GM13977 (cell line): ENCODE measurements around the gene SLC22A15.

ENCODE experiments used
- DNase-seq: peaks from one replicate; pipeline ENCODE4 v3.0.0; 2012; ENCODE audit warnings: low spot score
- in situ Hi-C: fragments of 300-500 bp; cut with MboI; formaldehyde crosslinking; loops from one replicate; pipeline ENCODE4 v1.12.0; 2022; ENCODE audit warnings: low sequenced_read_pairs, low pct_unique_long_range_greater_than_20kb, mixed read lengths, inconsistent platforms; ENCODE audit not compliant: unreplicated experiment
- TF ChIP-seq, protein P1 (sequence below): IDR thresholded peaks from 2 replicates; pipeline ENCODE4 v1.5.1; 2012; ENCODE audit warnings: mild to moderate bottlenecking, control low read depth; ENCODE audit not compliant: insufficient read depth; ENCODE audit errors: extremely low read depth, missing control alignments

Gene SLC22A15

DNA sequence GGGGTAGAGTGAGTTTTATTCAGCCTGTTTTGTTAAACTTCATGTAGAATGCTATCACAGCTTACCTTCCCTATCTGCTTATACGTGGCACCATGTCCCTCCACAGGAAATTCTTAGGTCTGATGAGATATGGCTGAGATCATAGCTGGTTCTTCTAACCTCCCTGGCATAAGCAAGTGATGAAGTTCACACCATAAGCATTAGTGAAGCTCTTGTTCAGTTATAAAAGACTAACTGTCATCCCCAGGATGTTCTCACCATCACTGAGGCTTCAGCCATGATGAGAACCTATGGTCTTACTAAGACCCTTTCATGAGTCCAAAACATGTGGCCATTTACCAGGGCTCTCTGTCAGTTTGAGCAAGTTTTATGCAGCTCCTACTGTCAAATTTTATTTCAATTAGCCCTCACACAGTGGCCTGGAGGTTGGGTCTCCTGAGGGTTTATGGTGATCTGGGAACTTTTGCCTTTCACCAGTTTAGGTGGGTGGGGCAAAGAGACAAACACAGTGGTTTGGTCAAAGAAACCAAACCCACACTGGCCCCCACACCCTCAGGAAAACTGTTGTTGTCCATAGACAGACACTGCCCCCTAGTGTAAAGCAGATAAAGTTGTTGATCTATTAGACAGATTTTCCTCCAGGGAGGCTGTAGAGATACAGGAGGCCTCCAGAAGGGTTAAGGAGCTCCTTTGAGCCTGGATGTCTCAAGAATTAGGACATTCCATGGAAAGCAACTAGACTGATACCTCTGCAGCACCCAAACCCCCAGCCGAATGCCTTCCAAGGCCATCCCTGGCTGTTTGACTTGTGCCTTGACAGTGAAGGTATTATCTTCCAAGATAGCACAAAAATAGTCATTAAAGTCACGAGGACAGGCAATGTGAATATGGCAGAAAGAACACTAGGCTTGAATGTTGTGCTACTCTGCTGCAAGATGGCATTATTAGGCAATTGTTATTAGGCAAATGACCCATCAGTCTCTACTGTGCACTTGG, 5.0 kb downstream of the SLC22A15 start:
- peak; percentile 67 for DNase-seq
- in situ Hi-C loops, result loop anchor here (10.0 kb wide), 1 partner anchor 176 kb away; no protein-coding TSS in a partner anchor
- TF ChIP-seq, protein P1, sequence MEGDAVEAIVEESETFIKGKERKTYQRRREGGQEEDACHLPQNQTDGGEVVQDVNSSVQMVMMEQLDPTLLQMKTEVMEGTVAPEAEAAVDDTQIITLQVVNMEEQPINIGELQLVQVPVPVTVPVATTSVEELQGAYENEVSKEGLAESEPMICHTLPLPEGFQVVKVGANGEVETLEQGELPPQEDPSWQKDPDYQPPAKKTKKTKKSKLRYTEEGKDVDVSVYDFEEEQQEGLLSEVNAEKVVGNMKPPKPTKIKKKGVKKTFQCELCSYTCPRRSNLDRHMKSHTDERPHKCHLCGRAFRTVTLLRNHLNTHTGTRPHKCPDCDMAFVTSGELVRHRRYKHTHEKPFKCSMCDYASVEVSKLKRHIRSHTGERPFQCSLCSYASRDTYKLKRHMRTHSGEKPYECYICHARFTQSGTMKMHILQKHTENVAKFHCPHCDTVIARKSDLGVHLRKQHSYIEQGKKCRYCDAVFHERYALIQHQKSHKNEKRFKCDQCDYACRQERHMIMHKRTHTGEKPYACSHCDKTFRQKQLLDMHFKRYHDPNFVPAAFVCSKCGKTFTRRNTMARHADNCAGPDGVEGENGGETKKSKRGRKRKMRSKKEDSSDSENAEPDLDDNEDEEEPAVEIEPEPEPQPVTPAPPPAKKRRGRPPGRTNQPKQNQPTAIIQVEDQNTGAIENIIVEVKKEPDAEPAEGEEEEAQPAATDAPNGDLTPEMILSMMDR, result peak; percentile 68

DNA sequence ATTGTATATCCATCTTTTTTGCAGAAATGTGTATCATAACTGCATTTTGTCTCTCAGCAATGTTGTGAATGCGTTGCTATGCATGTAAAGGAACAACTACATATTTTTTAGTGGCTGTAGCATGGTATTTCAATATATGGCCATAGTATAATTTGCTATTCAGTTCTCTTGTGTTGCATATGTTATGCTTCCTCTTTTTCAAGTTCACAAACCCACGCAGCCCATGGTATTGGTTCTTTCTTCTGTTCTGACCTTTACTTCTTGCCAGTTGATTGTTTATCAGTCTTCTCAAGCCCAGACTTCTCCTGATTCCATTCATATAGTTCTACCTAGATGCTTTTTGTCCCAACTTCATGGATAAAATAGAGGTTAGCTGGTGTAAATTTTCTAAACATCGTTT, 6.1 kb downstream of the SLC22A15 start:
- in situ Hi-C loops, result loop anchor here (10.0 kb wide), 1 partner anchor 178 kb away; no protein-coding TSS in a partner anchor
- TF ChIP-seq, protein P1, result no peak
- DNase-seq, result peak; percentile 42

DNA sequence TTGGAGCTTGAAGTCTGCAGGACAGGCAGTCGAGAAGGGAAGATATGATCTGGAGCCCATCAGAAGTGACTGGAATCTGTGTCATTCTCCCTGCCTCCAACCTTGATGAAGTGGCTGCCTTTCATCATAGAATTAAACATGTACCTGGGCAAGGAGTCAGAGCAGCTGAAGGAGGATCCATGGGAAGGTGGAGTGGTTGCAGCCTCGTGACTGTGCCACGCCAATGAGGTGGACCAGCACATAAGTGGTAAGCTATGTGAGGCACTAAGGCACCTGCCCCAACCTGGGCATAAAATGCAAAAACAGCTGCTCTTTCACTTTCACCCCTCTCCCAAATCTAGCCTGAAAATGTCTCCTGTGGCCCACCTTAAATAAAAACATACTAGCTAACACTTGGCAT, 7.3 kb downstream of the SLC22A15 start:
- in situ Hi-C loops, result loop anchor here (10.0 kb wide), 1 partner anchor 179 kb away; no protein-coding TSS in a partner anchor
- TF ChIP-seq, protein P1, result no peak
- no peak for DNase-seq

DNA sequence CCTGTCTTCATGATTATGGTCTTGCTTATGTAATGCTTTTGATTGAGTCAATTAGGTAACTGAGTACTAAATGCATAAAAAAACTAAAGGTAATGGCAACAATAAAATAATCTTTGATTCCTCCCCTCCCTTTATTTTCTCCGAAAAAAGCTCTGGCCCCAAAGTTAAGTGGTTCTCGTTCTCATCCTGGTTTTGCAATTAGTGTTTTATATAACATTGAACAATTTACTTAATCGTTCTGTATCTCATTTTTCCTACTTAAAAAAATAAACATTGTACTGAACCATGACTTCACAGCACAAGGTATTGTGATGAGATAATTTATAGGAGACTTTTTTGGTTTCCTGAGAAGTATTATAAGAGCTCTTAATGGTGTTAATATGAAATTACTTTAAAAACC, 11.3 kb downstream of the SLC22A15 start:
- TF ChIP-seq, protein P1, result no peak
- DNase-seq, result no peak
- in situ Hi-C loops, result loop anchor here (10.0 kb wide), 1 partner anchor 183 kb away; no protein-coding TSS in a partner anchor

DNA sequence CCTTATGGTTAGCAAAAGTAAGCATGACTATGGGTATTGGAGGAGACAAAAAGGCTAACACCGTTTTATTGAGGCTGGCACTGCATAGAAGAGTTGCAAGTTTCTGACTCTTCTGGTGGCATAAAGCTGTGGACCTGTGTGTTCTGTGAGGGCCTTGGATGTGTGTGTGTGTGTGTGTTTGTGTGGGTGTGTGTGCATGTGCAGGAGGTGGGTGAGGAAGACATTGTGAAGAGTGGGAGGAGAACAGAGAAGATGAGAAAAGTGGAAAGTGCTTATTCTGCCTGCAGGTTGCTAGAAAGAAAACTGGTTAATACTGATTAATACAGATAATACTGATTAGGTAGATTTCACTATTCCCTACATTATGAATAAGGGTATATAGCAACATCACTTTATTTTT, 12.6 kb downstream of the SLC22A15 start:
- TF ChIP-seq, protein P1, result no peak
- in situ Hi-C loops, result loop anchor here (10.0 kb wide), 1 partner anchor 184 kb away; no protein-coding TSS in a partner anchor
- no peak for DNase-seq

DNA sequence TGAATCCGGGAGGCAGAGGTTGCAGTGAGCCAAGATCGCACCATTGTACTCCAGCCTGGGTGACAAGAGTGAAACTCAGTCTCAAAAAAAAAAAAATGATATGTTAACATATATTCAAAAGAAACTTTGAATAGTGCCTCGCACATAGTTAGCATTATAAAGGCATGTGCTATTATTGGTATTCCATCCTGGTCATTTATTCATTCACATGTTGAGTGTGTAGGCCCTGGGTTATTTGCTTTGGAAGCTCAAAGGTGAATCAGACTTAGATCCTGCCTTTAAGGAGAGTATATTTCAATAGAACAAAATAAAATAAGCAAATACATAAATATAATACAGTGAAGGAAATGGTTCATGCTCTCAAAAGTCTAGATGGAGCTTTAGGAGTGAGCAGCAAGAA, 13.4 kb downstream of the SLC22A15 start:
- no peak for DNase-seq
- TF ChIP-seq, protein P1, result no peak
- in situ Hi-C loops, result loop anchor here (10.0 kb wide), 1 partner anchor 185 kb away; no protein-coding TSS in a partner anchor
